ENCODE measurements around the gene HBS1L. TPM values are rescaled to one million over a fixed set of nuclear protein-coding genes. Genes with fewer than 3 reads are reported as not detected.

Gene HBS1L
- total RNA-seq, 1 experiment from 2014 or later, result 89.4 TPM

- peaks cover 35% of the 10 kb centered on the region for H3K79me2 ChIP-seq (ENCODE audit: insufficient read depth, low read length)
- no peak overlapping the region for H3K4me2 ChIP-seq (ENCODE audit: low read length)
- ATAC-seq (no peak), DNase-seq (ENCODE audit: low read depth, low spot score) (no peak)
- H3K36me3 ChIP-seq (ENCODE audit: control insufficient read depth in 1 of 2, insufficient read depth in 2 of 2, low read length in 2 of 2), result no peaks in the 10 kb centered on the region
- no peaks in the 10 kb centered on the region for H3K4me1 ChIP-seq (ENCODE audit: control insufficient read depth in 1 of 2, insufficient read depth in 2 of 2, low read length in 2 of 2)
- H4K20me1 ChIP-seq (ENCODE audit: insufficient read depth), result peaks cover 7% of the 10 kb centered on the region; the same call in 1 of the 2 replicates
- H3K9ac ChIP-seq (ENCODE audit: low read length), result no peak overlapping the region
- no peaks in the 10 kb centered on the region for H3K9me2 ChIP-seq (ENCODE audit: insufficient read depth)
- no peaks in the 10 kb centered on the region for H3K9me3 ChIP-seq (ENCODE audit: control insufficient read depth in 1 of 2, insufficient read depth in 1 of 2, low read depth in 1 of 2, low read length in 2 of 2)
- ChIA-PET POLR2A (no interaction called here), RAD21 (ENCODE audit: low non-redundant PET in 1 of 2, low total read pairs in 2 of 2, uncharacterized antibody in 2 of 2, unreplicated experiment in 2 of 2) (no interaction called here), CTCF (interaction anchor here (1.4 kb wide), 1 partner anchor 16 kb away, joined by 5 read pairs; no protein-coding TSS in a partner anchor)
- no peak overlapping the region for H3K4me3 ChIP-seq (replicated peaks in 1 of 2; ENCODE audit: low read depth in 1 of 2, low read length in 2 of 2)
- no peaks in the 10 kb centered on the region for H3K27me3 ChIP-seq (ENCODE audit: insufficient read depth, low read length)
- H3K27ac ChIP-seq (ENCODE audit: low read depth, low read length), result no peak overlapping the region
- TF ChIP-seq CBX3 (IDR thresholded peaks at IDR 0.05; ENCODE audit: low read depth) (no peak), MAX (IDR thresholded peaks at IDR 0.05) (no peak), ATF3 (IDR thresholded peaks at IDR 0.05) (no peak), FOSL1 (IDR thresholded peaks at IDR 0.05; ENCODE audit: low read depth) (no peak), ELF1 (IDR thresholded peaks at IDR 0.05; ENCODE audit: borderline replicate concordance, low read depth) (no peak), EZH2phosphoT487 (IDR thresholded peaks at IDR 0.05; ENCODE audit: borderline replicate concordance) (no peak), EGR1 (IDR thresholded peaks at IDR 0.05; ENCODE audit: low read depth) (no peak), SRF (IDR thresholded peaks at IDR 0.05; ENCODE audit: low read depth) (no peak), SIN3A (IDR thresholded peaks at IDR 0.05; ENCODE audit: low read depth) (no peak), EZH2 (IDR thresholded peaks at IDR 0.05) (no peak)
- TF ChIP-seq, protein P1, sequence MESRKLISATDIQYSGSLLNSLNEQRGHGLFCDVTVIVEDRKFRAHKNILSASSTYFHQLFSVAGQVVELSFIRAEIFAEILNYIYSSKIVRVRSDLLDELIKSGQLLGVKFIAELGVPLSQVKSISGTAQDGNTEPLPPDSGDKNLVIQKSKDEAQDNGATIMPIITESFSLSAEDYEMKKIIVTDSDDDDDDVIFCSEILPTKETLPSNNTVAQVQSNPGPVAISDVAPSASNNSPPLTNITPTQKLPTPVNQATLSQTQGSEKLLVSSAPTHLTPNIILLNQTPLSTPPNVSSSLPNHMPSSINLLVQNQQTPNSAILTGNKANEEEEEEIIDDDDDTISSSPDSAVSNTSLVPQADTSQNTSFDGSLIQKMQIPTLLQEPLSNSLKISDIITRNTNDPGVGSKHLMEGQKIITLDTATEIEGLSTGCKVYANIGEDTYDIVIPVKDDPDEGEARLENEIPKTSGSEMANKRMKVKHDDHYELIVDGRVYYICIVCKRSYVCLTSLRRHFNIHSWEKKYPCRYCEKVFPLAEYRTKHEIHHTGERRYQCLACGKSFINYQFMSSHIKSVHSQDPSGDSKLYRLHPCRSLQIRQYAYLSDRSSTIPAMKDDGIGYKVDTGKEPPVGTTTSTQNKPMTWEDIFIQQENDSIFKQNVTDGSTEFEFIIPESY (IDR thresholded peaks at IDR 0.05; ENCODE audit: extremely low read depth, insufficient replicate concordance, low read length), result no peak
- TF ChIP-seq, protein P2, sequence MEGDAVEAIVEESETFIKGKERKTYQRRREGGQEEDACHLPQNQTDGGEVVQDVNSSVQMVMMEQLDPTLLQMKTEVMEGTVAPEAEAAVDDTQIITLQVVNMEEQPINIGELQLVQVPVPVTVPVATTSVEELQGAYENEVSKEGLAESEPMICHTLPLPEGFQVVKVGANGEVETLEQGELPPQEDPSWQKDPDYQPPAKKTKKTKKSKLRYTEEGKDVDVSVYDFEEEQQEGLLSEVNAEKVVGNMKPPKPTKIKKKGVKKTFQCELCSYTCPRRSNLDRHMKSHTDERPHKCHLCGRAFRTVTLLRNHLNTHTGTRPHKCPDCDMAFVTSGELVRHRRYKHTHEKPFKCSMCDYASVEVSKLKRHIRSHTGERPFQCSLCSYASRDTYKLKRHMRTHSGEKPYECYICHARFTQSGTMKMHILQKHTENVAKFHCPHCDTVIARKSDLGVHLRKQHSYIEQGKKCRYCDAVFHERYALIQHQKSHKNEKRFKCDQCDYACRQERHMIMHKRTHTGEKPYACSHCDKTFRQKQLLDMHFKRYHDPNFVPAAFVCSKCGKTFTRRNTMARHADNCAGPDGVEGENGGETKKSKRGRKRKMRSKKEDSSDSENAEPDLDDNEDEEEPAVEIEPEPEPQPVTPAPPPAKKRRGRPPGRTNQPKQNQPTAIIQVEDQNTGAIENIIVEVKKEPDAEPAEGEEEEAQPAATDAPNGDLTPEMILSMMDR (IDR thresholded peaks at IDR 0.05 in 2 of 3, conservative IDR thresholded peaks at IDR 0.05 in 1 of 3; ENCODE audit: borderline replicate concordance in 1 of 3, insufficient read depth in 1 of 3, low read depth in 2 of 3, low read length in 2 of 3), result no peak
- H2AFZ ChIP-seq (ENCODE audit: low read depth, low read length, poor library complexity, severe bottlenecking), result no peak overlapping the region
- BruUV-seq (replicated peaks), result no TSS peak
- intact Hi-C loops (cut with micrococcal nuclease), result no loop called here
Observed at GRCh38 chr6:135013211-135013610, 41.4 kb downstream of the HBS1L start.
